Neural cell (in vitro differentiated cells): ENCODE results near the gene TACR2. TPM values are rescaled to one million over a fixed set of nuclear protein-coding genes. Genes with fewer than 3 reads are reported as not detected.

Experiments used
- H2AFZ ChIP-seq: fragments of 200-600, 300-800 bp; sonication (generic), shearing (Covaris generic); 2 replicates; pipeline ENCODE4 v1.6.0; 2014; ENCODE audit warnings: low read depth, mild to moderate bottlenecking, antibody characterized with exemption, low read length, moderate library complexity
- H3F3A ChIP-seq: fragments of 200-600 bp; shearing (Covaris generic); 2 replicates; pipeline ENCODE4 v1.6.1; 2016; ENCODE audit warnings: mild to moderate bottlenecking, moderate library complexity, mixed read lengths, antibody characterized with exemption, low read length; ENCODE audit not compliant: insufficient read depth, poor library complexity, severe bottlenecking
- H3K27ac ChIP-seq: fragments of 200-600, 300-800 bp; sonication (generic), shearing (Covaris generic); 2 replicates; pipeline ENCODE4 v1.5.1; 2014; ENCODE audit warnings: mild to moderate bottlenecking, low read length, moderate library complexity
- H3K27me3 ChIP-seq: fragments of 300-800, 200-600 bp; sonication (generic), shearing (Covaris generic); 2 replicates; pipeline ENCODE4 v1.6.0; 2014; ENCODE audit warnings: mild to moderate bottlenecking, low read depth, low read length, moderate library complexity; ENCODE audit not compliant: insufficient read depth
- H3K36me3 ChIP-seq: fragments of 300-800, 200-600 bp; sonication (generic), shearing (Covaris generic); 2 replicates; pipeline ENCODE4 v1.5.1; 2014; ENCODE audit warnings: mild to moderate bottlenecking, antibody characterized with exemption, low read length, moderate library complexity; ENCODE audit not compliant: insufficient read depth
- H3K4me2 ChIP-seq: fragments of 300-800, 200-600 bp; sonication (generic), shearing (Covaris generic); 2 replicates; pipeline ENCODE4 v1.6.0; 2014; ENCODE audit warnings: mild to moderate bottlenecking, low read length
- H3K4me3 ChIP-seq: fragments of 300-800, 200-600 bp; sonication (generic), shearing (Covaris generic); 2 replicates; pipeline ENCODE4 v1.5.1; 2014; ENCODE audit warnings: mild to moderate bottlenecking, low read length, moderate library complexity
- H3K79me2 ChIP-seq: fragments of 200-600 bp; shearing (Covaris generic); replicated peaks from 2 replicates; pipeline ENCODE4 v1.6.0; 2014; ENCODE audit warnings: mild to moderate bottlenecking, low read length, moderate library complexity; ENCODE audit not compliant: insufficient read depth
- H3K9ac ChIP-seq: fragments of 300-800, 200-600 bp; sonication (generic), shearing (Covaris generic); 2 replicates; pipeline ENCODE4 v1.6.1; 2016; ENCODE audit warnings: mild to moderate bottlenecking, low read length, mixed read lengths
- H3K9me2 ChIP-seq: fragments of 200-600 bp; shearing (Covaris generic); 2 replicates; pipeline ENCODE4 v1.6.1; 2016; ENCODE audit warnings: mild to moderate bottlenecking, low read length, mixed read lengths; ENCODE audit not compliant: insufficient read depth
- H3K9me3 ChIP-seq: fragments of 200-600, 300-800 bp; sonication (generic), shearing (Covaris generic); 2 replicates; pipeline ENCODE4 v1.6.1; 2016; ENCODE audit warnings: mild to moderate bottlenecking, mixed run types, low read length, moderate library complexity, mixed read lengths
- H4K20me1 ChIP-seq: fragments of 200-600 bp; shearing (Covaris generic); 2 replicates; pipeline ENCODE4 v1.6.1; 2016; ENCODE audit warnings: mild to moderate bottlenecking, mixed run types; ENCODE audit not compliant: insufficient read depth
- EP300 ChIP-seq: fragments of 450-650 bp; conservative IDR thresholded peaks from 2 replicates; pipeline ENCODE4 v1.6.1; 2014; ENCODE audit warnings: antibody characterized with exemption, mild to moderate bottlenecking, moderate library complexity; ENCODE audit not compliant: poor library complexity, severe bottlenecking
- EZH2 ChIP-seq: fragments of 200-600, 300-800 bp; shearing (Covaris generic), sonication (generic); IDR thresholded peaks from 2 replicates; pipeline ENCODE4 v1.6.1; 2014; ENCODE audit warnings: antibody characterized with exemption, low read length, borderline replicate concordance, mild to moderate bottlenecking; ENCODE audit not compliant: insufficient read depth, poor library complexity, severe bottlenecking
- MXI1 ChIP-seq: fragments of 450-650 bp; conservative IDR thresholded peaks from 2 replicates; pipeline ENCODE4 v1.6.1; 2014; ENCODE audit warnings: antibody characterized with exemption, mild to moderate bottlenecking; ENCODE audit not compliant: poor library complexity, severe bottlenecking
- POLR2AphosphoS5 ChIP-seq: IDR thresholded peaks from 2 replicates; pipeline ENCODE4 v1.6.1; 2012
- RAD21 ChIP-seq: fragments of 450-650 bp; conservative IDR thresholded peaks from 2 replicates; pipeline ENCODE4 v1.6.1; 2014; ENCODE audit warnings: antibody characterized with exemption, mild to moderate bottlenecking, moderate library complexity
- SMC3 ChIP-seq: fragments of 450-650 bp; conservative IDR thresholded peaks from 2 replicates; pipeline ENCODE4 v1.6.1; 2014; ENCODE audit warnings: antibody characterized with exemption, mild to moderate bottlenecking, moderate library complexity; ENCODE audit not compliant: poor library complexity
- TAF1 ChIP-seq: IDR thresholded peaks from 2 replicates; pipeline ENCODE4 v1.6.1; 2012; ENCODE audit warnings: low read depth
- polyA plus RNA-seq: library from polyadenylated mRNA; depleted of rRNA; stranded (reverse); fragments of >200 nt; gene quantifications from 2 replicates; pipeline ENCODE4 v1.2.3, GENCODE V29; 2014
- TF ChIP-seq, protein P1 (sequence below): fragments of 450-650 bp; IDR thresholded peaks from 2 replicates; pipeline ENCODE4 v1.5.1; 2014; ENCODE audit warnings: antibody characterized with exemption, mild to moderate bottlenecking, moderate library complexity; ENCODE audit not compliant: poor library complexity, severe bottlenecking
- TF ChIP-seq, protein P2 (sequence below): IDR thresholded peaks from 2 replicates; pipeline ENCODE4 v1.6.1; 2012; ENCODE audit warnings: borderline replicate concordance

The TACR2 gene
- polyA plus RNA-seq, 1 donor from 2014 or later, result not detected

DNA sequence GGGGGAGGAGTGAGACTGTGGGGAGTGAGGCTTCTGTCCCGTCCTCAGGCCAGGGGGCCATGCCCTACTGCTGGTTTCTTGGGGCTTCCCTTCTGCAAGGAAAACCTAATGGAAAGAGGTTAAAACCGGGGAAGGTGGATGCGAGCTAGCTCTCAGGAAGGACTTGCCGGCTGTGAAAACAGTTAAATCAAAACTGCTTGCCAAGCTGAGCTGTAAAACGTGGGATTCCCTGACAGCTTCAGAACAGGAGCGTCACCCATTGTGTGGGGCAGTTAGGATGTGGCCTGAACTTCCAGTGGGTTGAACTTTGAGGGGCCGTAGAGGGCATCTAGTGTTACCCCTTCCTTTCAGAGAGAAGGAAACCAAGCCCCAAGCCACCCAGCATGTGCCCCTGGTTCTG, 47.7 kb upstream of the TACR2 start:
- H3K9me2 ChIP-seq, result no peaks in the 10 kb centered on the region
- H3K4me2 ChIP-seq, result no peak overlapping the region
- H3K27ac ChIP-seq, result no peak overlapping the region
- H3K4me3 ChIP-seq, result no peak overlapping the region
- H3K79me2 ChIP-seq, result no peaks in the 10 kb centered on the region
- H2AFZ ChIP-seq, result no peak overlapping the region
- no peaks in the 10 kb centered on the region for H3K36me3 ChIP-seq
- H3K9ac ChIP-seq, result no peak overlapping the region
- no peaks in the 10 kb centered on the region for H3F3A ChIP-seq
- TF ChIP-seq EP300 (no peak), EZH2 (no peak), SMC3 (no peak), TAF1 (no peak), RAD21 (no peak), MXI1 (no peak)
- TF ChIP-seq, protein P1, sequence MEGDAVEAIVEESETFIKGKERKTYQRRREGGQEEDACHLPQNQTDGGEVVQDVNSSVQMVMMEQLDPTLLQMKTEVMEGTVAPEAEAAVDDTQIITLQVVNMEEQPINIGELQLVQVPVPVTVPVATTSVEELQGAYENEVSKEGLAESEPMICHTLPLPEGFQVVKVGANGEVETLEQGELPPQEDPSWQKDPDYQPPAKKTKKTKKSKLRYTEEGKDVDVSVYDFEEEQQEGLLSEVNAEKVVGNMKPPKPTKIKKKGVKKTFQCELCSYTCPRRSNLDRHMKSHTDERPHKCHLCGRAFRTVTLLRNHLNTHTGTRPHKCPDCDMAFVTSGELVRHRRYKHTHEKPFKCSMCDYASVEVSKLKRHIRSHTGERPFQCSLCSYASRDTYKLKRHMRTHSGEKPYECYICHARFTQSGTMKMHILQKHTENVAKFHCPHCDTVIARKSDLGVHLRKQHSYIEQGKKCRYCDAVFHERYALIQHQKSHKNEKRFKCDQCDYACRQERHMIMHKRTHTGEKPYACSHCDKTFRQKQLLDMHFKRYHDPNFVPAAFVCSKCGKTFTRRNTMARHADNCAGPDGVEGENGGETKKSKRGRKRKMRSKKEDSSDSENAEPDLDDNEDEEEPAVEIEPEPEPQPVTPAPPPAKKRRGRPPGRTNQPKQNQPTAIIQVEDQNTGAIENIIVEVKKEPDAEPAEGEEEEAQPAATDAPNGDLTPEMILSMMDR, result no peak
- TF ChIP-seq, protein P2, sequence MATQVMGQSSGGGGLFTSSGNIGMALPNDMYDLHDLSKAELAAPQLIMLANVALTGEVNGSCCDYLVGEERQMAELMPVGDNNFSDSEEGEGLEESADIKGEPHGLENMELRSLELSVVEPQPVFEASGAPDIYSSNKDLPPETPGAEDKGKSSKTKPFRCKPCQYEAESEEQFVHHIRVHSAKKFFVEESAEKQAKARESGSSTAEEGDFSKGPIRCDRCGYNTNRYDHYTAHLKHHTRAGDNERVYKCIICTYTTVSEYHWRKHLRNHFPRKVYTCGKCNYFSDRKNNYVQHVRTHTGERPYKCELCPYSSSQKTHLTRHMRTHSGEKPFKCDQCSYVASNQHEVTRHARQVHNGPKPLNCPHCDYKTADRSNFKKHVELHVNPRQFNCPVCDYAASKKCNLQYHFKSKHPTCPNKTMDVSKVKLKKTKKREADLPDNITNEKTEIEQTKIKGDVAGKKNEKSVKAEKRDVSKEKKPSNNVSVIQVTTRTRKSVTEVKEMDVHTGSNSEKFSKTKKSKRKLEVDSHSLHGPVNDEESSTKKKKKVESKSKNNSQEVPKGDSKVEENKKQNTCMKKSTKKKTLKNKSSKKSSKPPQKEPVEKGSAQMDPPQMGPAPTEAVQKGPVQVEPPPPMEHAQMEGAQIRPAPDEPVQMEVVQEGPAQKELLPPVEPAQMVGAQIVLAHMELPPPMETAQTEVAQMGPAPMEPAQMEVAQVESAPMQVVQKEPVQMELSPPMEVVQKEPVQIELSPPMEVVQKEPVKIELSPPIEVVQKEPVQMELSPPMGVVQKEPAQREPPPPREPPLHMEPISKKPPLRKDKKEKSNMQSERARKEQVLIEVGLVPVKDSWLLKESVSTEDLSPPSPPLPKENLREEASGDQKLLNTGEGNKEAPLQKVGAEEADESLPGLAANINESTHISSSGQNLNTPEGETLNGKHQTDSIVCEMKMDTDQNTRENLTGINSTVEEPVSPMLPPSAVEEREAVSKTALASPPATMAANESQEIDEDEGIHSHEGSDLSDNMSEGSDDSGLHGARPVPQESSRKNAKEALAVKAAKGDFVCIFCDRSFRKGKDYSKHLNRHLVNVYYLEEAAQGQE, result no peak
- no peaks in the 10 kb centered on the region for H4K20me1 ChIP-seq
- H3K9me3 ChIP-seq, result no peaks in the 10 kb centered on the region
- no peaks in the 10 kb centered on the region for H3K27me3 ChIP-seq

DNA sequence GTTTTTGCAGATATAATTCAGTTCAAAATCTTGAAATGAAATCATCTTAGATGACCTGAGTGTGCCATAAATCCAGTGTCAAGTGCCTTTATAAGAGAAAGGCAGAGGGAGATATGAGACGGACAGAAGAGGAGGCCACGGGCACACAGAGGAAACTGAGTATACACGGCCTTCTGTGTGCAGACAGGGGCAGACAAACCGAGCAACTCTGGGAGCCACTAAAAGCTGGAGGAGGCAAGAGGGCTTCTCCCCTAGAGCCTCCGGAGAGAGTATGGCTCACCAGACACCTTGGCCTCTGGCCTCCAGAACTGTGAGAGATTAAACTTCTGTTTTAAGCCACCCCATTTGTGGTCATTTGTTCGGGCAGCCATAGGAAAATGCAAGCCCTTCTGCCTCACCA, 47.2 kb upstream of the TACR2 start:
- no peaks in the 10 kb centered on the region for H3K36me3 ChIP-seq
- no peaks in the 10 kb centered on the region for H3F3A ChIP-seq
- no peaks in the 10 kb centered on the region for H3K9me2 ChIP-seq
- H3K9me3 ChIP-seq, result no peaks in the 10 kb centered on the region
- H3K9ac ChIP-seq, result no peak overlapping the region
- H2AFZ ChIP-seq, result no peak overlapping the region
- H4K20me1 ChIP-seq, result no peaks in the 10 kb centered on the region
- H3K27ac ChIP-seq, result no peak overlapping the region
- H3K79me2 ChIP-seq, result no peaks in the 10 kb centered on the region
- TF ChIP-seq MXI1 (no peak), TAF1 (no peak), SMC3 (no peak), POLR2AphosphoS5 (no peak), EZH2 (no peak), RAD21 (no peak), EP300 (no peak)
- TF ChIP-seq, protein P2, result no peak
- TF ChIP-seq, protein P1, result no peak
- H3K27me3 ChIP-seq, result no peaks in the 10 kb centered on the region
- no peak overlapping the region for H3K4me2 ChIP-seq
- H3K4me3 ChIP-seq, result no peak overlapping the region
